Fibroblast of mammary gland (primary cell): ENCODE results near the gene ZNF74.
"Not testable (repeated sequence)": the region's sequence is repeated elsewhere in the genome, so short reads cannot be mapped to it uniquely, and the experiment has no call there.

Experiments
- DNase-seq: peaks from one replicate; pipeline ENCODE4 v3.0.0-alpha.2; 2010; ENCODE audit warnings: low read depth
- H3K4me3 ChIP-seq: 2 replicates; pipeline ENCODE4 v1.5.1; 2011; ENCODE audit warnings: low read depth, mild to moderate bottlenecking, low read length, moderate library complexity; ENCODE audit not compliant: control insufficient read depth
- CTCF ChIP-seq: conservative IDR thresholded peaks from 2 replicates; pipeline ENCODE4 v1.5.1; 2011; ENCODE audit warnings: low read depth, low read length, inconsistent platforms; ENCODE audit not compliant: control insufficient read depth, insufficient read depth

Gene ZNF74

GRCh38 chr22:20366841-20367240 is 27.1 kb upstream of the ZNF74 start:
- H3K4me3 ChIP-seq, DNase-seq: not testable (repeated sequence)

DNA sequence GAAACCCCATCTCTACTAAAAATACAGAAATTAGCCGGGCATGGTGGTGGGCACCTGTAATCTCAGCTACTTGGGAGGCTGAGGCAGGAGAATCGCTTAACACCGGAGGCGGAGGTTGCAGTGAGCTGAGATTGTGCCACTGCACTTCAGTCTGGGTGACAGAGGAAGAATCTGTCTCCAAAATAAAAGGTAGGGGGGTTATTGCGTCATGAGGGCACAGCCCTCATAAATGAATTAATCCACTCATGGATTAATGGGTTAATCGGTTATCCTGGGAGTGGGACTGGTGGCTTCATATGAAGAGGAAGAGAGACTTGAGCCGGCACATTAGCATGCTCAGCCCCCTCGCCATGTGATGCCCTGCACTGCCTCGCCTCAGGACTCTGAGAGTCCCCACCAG is 25.1 kb upstream of the ZNF74 start:
- not testable (repeated sequence) for DNase-seq, H3K4me3 ChIP-seq

- DNase-seq, H3K4me3 ChIP-seq: not testable (repeated sequence)
These were observed 22.3 kb upstream of the ZNF74 start for GRCh38 chr22:20371687-20372086.

GRCh38 chr22:20372406-20372854 is 21.5 kb upstream of the ZNF74 start:
- not testable (repeated sequence) for DNase-seq

DNA sequence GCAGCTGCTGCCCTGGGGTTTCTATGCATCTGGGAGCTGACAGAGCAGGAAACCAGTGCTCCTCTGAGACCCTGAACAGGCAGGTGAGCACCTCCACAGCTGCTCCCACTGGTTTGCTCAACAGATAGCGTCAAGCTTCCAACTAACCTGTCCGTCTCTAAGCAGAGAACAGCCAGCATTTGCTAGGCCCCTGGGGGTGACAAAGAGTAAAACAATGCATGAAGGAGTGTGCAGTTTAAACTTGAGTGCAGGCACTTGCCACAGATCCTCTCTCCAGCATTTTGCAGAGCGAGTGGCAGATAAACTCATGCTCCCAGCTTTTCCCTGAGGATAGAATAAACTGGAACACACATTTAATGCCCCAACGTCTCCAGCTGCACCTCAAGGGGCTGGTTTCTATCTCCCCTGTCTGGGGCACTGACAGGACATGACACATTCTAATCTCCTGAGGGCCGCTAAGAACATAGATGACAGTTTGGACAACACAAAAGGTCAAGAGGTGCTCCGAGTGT is 20.7 kb upstream of the ZNF74 start:
- not testable (repeated sequence) for H3K4me3 ChIP-seq, DNase-seq

More at GRCh38 chr22:20372406-20372854, 21.5 kb upstream of the ZNF74 start:
- H3K4me3 ChIP-seq, result not testable (repeated sequence)

- not testable (repeated sequence) for H3K4me3 ChIP-seq, DNase-seq
These were observed 19.8 kb upstream of the ZNF74 start for GRCh38 chr22:20374130-20374529.

DNA sequence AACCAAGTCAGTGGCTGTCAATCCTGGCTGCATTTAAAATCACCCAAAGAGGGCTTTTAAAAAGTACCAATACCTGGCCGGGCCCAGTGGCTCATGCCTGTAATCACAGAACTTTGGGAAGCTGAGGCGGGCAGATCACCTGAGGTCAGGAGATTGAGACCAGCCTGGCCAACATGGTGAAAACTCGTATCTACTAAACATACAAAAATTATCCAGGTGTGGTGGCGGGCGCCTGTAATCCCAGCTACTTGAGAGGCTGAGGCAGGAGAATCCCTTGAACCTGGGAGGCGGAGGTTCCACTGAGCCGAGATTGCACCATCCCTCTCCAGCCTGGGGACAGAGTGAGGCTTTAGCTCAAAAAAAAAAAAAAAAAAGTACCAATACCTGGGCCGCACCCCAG is 17.7 kb upstream of the ZNF74 start:
- DNase-seq, H3K4me3 ChIP-seq: not testable (repeated sequence)

DNA sequence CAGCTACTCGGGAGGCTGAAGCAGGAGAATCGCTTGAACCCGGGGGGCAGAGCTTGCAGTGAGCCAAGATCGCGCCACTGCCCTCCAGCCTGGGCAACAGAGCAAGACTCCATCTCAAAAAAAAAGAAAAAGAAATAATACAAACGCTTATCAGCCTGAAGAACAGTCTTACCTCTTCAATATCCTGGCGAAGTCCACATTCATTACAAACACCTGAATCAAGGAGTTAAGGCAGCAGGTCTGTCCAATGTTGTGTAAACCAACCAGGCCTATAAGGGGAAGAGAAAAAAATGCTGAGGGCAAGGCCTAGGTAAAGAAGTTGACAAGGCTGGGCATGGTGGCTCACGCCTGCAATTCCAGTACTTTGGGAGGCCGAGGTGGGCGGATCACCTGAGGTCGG is 17.0 kb upstream of the ZNF74 start:
- not testable (repeated sequence) for H3K4me3 ChIP-seq, DNase-seq

DNA sequence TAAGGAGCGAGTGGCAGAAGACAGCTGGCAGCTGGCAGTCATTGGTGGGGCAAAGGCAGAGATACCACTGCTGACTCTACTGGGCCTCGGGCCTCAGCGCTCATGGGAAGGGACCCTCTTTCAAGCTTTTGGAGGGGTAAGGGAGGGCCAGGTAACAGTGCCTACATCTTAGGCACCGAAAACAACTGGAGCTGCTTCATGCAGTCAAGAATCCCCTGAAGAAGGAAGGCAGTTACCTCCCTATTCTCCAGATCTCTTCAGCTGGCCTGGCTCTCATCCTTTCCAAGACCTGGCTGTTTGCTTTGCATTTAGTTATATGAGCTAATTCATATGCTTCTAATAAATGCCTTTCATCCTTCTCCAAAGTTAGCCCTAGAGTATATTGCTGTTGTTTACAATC is 15.8 kb upstream of the ZNF74 start:
- DNase-seq, result no peak
- no peak for TF ChIP-seq CTCF
- no peak overlapping the region for H3K4me3 ChIP-seq

GRCh38 chr22:20378684-20379083 is 15.3 kb upstream of the ZNF74 start:
- not testable (repeated sequence) for DNase-seq

GRCh38 chr22:20380486-20380885 is 13.5 kb upstream of the ZNF74 start:
- no peak for TF ChIP-seq CTCF
- no peak for DNase-seq
- H3K4me3 ChIP-seq, result no peak overlapping the region

More at GRCh38 chr22:20378684-20379083, 15.3 kb upstream of the ZNF74 start:
- not testable (repeated sequence) for H3K4me3 ChIP-seq

DNA sequence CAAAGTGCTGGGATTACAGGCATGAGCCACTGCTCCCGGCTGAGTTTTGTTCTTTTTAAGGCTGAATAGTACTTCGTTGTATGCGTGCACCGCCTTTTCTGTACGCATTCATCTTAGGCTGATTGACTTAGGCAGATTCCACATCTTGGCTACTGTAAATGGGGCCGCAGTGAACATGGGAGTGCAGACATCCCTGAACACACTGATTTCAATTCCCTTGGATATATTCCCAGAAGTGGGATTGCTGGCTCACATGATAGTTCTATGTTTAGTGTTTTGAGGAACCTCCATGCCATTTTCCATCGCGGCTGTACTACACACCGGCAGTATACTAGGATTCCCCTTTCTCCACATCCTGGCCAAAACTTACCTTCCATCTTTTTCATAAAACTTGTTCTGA is 10.4 kb upstream of the ZNF74 start:
- H3K4me3 ChIP-seq, result no peak overlapping the region
- DNase-seq, result no peak
- no peak for TF ChIP-seq CTCF
